ENCODE results near the gene NECTIN3. TPM values are rescaled to one million over a fixed set of nuclear protein-coding genes. Genes with fewer than 3 reads are reported as not detected.

NECTIN3 gene
- total RNA-seq, 2 experiments from 2014 or later = 8.9 to 10.0 TPM

GRCh38 chr3:111237946-111238345 is 166.3 kb downstream of the NECTIN3 start:
- DNase-seq = no peak
- Mint-ChIP-seq H3K4me1 (peaks cover 29% of the 10 kb centered on the region), H3K4me3 (no peak overlapping the region), H3K36me3 (ENCODE audit: low read depth) (peaks cover 24% of the 10 kb centered on the region), H3K27me3 (no peaks in the 10 kb centered on the region), H3K27ac (no peak overlapping the region), H3K9me3 (peaks cover 18% of the 10 kb centered on the region)
- ChIA-PET POLR2A (interaction anchor here (0.6 to 1.0 kb wide), 2 partner anchors 41 to 304 kb away, joined by 3 read pairs; no protein-coding TSS in a partner anchor), CTCF (no interaction called here)

DNA sequence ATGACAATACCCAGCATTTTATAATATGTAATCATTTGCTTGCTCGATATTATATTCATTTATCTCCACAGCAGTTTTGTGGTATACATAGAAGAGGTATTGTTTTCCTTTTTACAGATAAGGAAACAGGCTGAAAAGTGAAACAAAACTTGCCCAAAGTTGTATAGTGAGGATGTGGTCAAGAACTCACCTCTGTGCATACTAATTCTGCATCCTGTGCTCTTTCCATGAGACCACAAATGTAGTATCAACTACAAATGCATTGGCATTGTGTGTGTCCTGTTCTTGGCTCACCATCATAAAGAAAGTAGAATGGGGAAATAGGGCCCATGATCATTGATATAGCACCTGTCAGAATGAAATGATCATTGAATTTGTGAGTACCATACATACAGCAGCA is 167.3 kb downstream of the NECTIN3 start:
- POLR2A ChIA-PET = interaction anchor here (0.7 kb wide), 1 partner anchor 539 kb away, joined by 4 read pairs; no protein-coding TSS in a partner anchor
- peaks cover 23% of the 10 kb centered on the region for H3K36me3 Mint-ChIP-seq (ENCODE audit: low read depth)

GRCh38 chr3:111241960-111242359 is 170.3 kb downstream of the NECTIN3 start:
- DNase-seq = no peak
- Mint-ChIP-seq H3K9me3 (peaks cover 17% of the 10 kb centered on the region), H3K27ac (no peak overlapping the region), H3K36me3 (ENCODE audit: low read depth) (peaks cover 14% of the 10 kb centered on the region), H3K4me3 (no peak overlapping the region), H3K27me3 (no peaks in the 10 kb centered on the region), H3K4me1 (peaks cover 30% of the 10 kb centered on the region)
- ChIA-PET POLR2A (no interaction called here), CTCF (no interaction called here)

More for the DNA sequence above, 167.3 kb downstream of the NECTIN3 start:
- Mint-ChIP-seq H3K4me1 (peaks cover 29% of the 10 kb centered on the region), H3K4me3 (no peak overlapping the region), H3K9me3 (peaks cover 20% of the 10 kb centered on the region), H3K27me3 (no peaks in the 10 kb centered on the region), H3K27ac (peak overlapping the region; percentile 83)
- DNase-seq = peak; percentile 31
- CTCF ChIA-PET = no interaction called here
